MM.1S (cell line): ENCODE results near the gene PTPRN2.

Experiments
- DNase-seq: peaks from one replicate; pipeline ENCODE4 v3.0.0-alpha.2; 2015
- H2AFZ ChIP-seq: fragments of 300-600 bp; sonication (generic); 2 replicates; pipeline ENCODE4 v1.6.0; 2016; ENCODE audit warnings: antibody characterized with exemption, low read length
- H3F3A ChIP-seq: fragments of 300-600 bp; sonication (generic); 2 replicates; pipeline ENCODE4 v1.6.1; 2016; ENCODE audit warnings: mild to moderate bottlenecking, antibody characterized with exemption, low read length, moderate library complexity, mixed read lengths; ENCODE audit not compliant: insufficient read depth
- H3K27ac ChIP-seq: fragments of 300-600 bp; sonication (generic); 2 replicates; pipeline ENCODE4 v1.5.1; 2016; ENCODE audit warnings: mild to moderate bottlenecking, low read length
- H3K27me3 ChIP-seq: fragments of 300-600 bp; sonication (generic); replicated peaks from 2 replicates; pipeline ENCODE4 v1.6.0; 2016; ENCODE audit warnings: low read length; ENCODE audit not compliant: insufficient read depth
- H3K36me3 ChIP-seq: fragments of 300-600 bp; sonication (generic); replicated peaks from 2 replicates; pipeline ENCODE4 v1.6.1; 2016; ENCODE audit warnings: mild to moderate bottlenecking, low read length, mixed read lengths; ENCODE audit not compliant: insufficient read depth
- H3K4me1 ChIP-seq: fragments of 300-600 bp; sonication (generic); 2 replicates; pipeline ENCODE4 v1.6.1; 2016; ENCODE audit warnings: low read length, mixed read lengths
- H3K4me2 ChIP-seq: fragments of 300-600 bp; sonication (generic); 2 replicates; pipeline ENCODE4 v1.6.0; 2016; ENCODE audit warnings: low read depth, low read length
- H3K4me3 ChIP-seq: fragments of 300-600 bp; sonication (generic); 2 replicates; pipeline ENCODE4 v1.5.1; 2016; ENCODE audit warnings: low read length, mixed read lengths
- H3K79me2 ChIP-seq: fragments of 300-600 bp; sonication (generic); 2 replicates; pipeline ENCODE4 v1.6.1; 2016; ENCODE audit warnings: mixed run types, low read length, mixed read lengths
- H3K9ac ChIP-seq: fragments of 300-600 bp; sonication (generic); 2 replicates; pipeline ENCODE4 v1.6.1; 2016; ENCODE audit warnings: low read length, mixed read lengths
- H3K9me2 ChIP-seq: fragments of 300-600 bp; sonication (generic); replicated peaks from 2 replicates; pipeline ENCODE4 v1.6.1; 2016; ENCODE audit warnings: mild to moderate bottlenecking, low read length, mixed read lengths; ENCODE audit not compliant: insufficient read depth
- H3K9me3 ChIP-seq: fragments of 300-600 bp; sonication (generic); replicated peaks from 2 replicates; pipeline ENCODE4 v1.6.1; 2016; ENCODE audit warnings: mild to moderate bottlenecking, low read length, mixed read lengths; ENCODE audit not compliant: insufficient read depth
- H4K20me1 ChIP-seq: fragments of 300-600 bp; sonication (generic); 2 replicates; pipeline ENCODE4 v1.6.1; 2016; ENCODE audit warnings: mild to moderate bottlenecking, low read length, moderate library complexity, mixed read lengths; ENCODE audit not compliant: insufficient read depth
- EZH2 ChIP-seq: fragments of 300-600 bp; sonication (generic); optimal IDR thresholded peaks from 2 replicates; pipeline ENCODE3; 2017; ENCODE audit warnings: low read depth, mild to moderate bottlenecking, antibody characterized with exemption, low read length, mixed read lengths
- EZH2phosphoT487 ChIP-seq: fragments of 300-600 bp; sonication (generic); IDR thresholded peaks from 2 replicates; pipeline ENCODE4 v1.6.1; 2018; ENCODE audit warnings: antibody characterized with exemption, low read length
- TF ChIP-seq, protein P1 (sequence below): fragments of 300-600 bp; sonication (generic); IDR thresholded peaks from 2 replicates; pipeline ENCODE4 v1.5.1; 2016; ENCODE audit warnings: antibody characterized with exemption, low read length, mixed read lengths

PTPRN2 gene

DNA sequence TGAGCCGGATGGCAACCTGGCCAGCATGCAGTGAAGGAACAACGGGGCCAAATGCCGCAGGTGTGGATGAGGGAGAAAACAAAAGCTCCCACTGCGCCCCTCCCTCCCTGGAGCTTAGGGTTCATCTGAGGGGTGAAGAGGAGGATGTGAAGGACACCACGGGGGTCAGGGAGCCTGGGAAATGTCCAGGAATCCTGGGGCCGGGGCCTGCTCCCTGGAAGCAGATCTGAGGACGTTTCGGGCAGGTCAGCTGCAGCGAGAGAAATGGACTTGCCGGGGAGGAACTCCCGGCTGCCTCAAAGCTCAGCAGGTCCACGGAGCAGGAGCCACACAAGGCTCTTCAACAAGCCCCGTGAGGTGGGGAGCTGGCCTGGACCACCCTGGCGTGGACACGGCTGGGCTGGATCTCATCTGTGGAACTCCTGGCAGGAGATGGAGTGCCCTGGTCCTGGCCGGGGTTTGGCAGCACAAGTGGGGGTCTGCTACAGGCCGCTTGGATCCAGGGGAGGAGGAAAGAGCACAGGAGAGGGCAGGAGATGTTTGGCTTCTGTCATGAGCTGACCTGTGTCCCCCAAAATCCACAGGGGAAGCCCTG lies 585.0 kb downstream of the PTPRN2 start:
- TF ChIP-seq EZH2 (no peak), EZH2phosphoT487 (no peak)
- TF ChIP-seq, protein P1, sequence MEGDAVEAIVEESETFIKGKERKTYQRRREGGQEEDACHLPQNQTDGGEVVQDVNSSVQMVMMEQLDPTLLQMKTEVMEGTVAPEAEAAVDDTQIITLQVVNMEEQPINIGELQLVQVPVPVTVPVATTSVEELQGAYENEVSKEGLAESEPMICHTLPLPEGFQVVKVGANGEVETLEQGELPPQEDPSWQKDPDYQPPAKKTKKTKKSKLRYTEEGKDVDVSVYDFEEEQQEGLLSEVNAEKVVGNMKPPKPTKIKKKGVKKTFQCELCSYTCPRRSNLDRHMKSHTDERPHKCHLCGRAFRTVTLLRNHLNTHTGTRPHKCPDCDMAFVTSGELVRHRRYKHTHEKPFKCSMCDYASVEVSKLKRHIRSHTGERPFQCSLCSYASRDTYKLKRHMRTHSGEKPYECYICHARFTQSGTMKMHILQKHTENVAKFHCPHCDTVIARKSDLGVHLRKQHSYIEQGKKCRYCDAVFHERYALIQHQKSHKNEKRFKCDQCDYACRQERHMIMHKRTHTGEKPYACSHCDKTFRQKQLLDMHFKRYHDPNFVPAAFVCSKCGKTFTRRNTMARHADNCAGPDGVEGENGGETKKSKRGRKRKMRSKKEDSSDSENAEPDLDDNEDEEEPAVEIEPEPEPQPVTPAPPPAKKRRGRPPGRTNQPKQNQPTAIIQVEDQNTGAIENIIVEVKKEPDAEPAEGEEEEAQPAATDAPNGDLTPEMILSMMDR: no peak
- Histone ChIP-seq H3K79me2 (no peaks in the 10 kb centered on the region), H3K4me3 (no peak overlapping the region), H3F3A (peaks cover 28% of the 10 kb centered on the region), H3K27me3 (no peaks in the 10 kb centered on the region), H3K9me2 (no peaks in the 10 kb centered on the region), H3K9me3 (no peaks in the 10 kb centered on the region), H3K36me3 (no peaks in the 10 kb centered on the region), H3K4me1 (peaks cover 40% of the 10 kb centered on the region), H3K4me2 (no peak overlapping the region), H3K9ac (no peak overlapping the region), H2AFZ (no peak overlapping the region), H3K27ac (no peak overlapping the region), H4K20me1 (no peaks in the 10 kb centered on the region)
- DNase-seq: no peak

DNA sequence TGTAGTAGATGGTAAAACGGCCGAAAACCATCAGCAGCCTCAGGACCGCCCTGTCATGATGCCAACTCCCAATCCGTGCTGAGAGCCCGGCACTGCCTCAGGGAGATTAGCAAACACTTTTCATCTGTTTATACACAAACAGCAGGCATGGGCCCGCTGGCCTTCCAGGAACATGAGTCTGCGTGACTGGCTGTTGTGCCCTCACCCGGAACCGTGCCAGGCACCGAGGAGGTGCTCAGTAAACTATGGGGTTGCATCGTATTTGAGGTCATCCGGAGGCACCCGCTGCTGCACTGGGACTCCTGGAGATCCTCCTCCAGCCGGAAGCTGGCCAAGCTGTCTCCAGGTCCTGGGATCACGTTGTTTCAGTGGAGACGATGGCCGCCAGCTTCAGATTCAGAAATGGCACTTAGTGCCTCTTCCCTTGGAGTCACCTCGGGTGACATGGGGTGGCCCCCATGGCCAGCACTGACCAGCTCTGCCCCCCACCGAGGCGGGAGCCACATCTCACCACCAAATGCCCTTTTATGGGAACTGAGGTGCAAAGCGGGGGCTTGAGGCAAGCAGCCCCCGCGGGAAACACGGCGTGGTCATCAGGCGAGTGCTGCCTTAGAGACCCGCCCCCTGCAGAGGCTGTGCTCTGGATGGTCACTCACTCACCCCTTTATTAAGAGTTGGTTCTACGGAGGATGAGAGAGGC lies 585.9 kb downstream of the PTPRN2 start:
- H3K27ac ChIP-seq: no peak overlapping the region
- peaks cover 40% of the 10 kb centered on the region for H3K4me1 ChIP-seq
- no peaks in the 10 kb centered on the region for H3K27me3 ChIP-seq

DNA sequence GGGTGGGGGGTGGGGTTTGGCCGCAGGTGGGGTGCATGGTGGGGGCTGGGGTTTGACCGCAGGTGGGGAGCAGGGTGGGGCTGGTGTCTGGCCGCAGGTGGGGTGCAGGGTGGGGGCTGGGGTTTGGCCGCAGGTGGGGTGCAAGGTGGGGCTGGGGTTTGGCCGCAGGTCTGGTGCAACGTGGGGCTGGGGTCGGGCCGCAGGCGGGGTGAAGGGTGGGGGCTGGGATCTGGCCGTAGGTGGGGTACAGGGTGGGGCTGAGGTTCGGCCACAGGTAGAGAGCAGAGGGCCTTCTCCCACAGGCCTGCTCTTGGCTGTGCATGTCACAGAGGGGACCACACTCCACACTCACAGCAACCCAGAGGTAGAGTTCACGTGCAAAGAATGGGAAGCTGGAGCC lies 586.6 kb downstream of the PTPRN2 start:
- Histone ChIP-seq H3K79me2 (no peaks in the 10 kb centered on the region), H3K4me3 (no peak overlapping the region), H3F3A (peaks cover 27% of the 10 kb centered on the region), H3K4me2 (no peak overlapping the region), H3K36me3 (no peaks in the 10 kb centered on the region), H3K27me3 (no peaks in the 10 kb centered on the region), H3K4me1 (peaks cover 33% of the 10 kb centered on the region), H4K20me1 (no peaks in the 10 kb centered on the region), H3K9me3 (no peaks in the 10 kb centered on the region), H2AFZ (no peak overlapping the region), H3K9ac (no peak overlapping the region), H3K9me2 (no peaks in the 10 kb centered on the region), H3K27ac (no peak overlapping the region)
- no peak for DNase-seq
- no peak for TF ChIP-seq EZH2phosphoT487
- TF ChIP-seq, protein P1: no peak
- no peak for TF ChIP-seq EZH2

More for the DNA sequence above, 585.9 kb downstream of the PTPRN2 start:
- TF ChIP-seq, protein P1: no peak
- TF ChIP-seq EZH2 (no peak), EZH2phosphoT487 (no peak)
- H3F3A ChIP-seq: peaks cover 28% of the 10 kb centered on the region
- DNase-seq: no peak
- H3K4me3 ChIP-seq: no peak overlapping the region
- no peaks in the 10 kb centered on the region for H4K20me1 ChIP-seq
- no peaks in the 10 kb centered on the region for H3K79me2 ChIP-seq
- H3K9me2 ChIP-seq: no peaks in the 10 kb centered on the region
- H3K9ac ChIP-seq: no peak overlapping the region
- no peak overlapping the region for H2AFZ ChIP-seq
- H3K36me3 ChIP-seq: no peaks in the 10 kb centered on the region
- no peak overlapping the region for H3K4me2 ChIP-seq
- H3K9me3 ChIP-seq: no peaks in the 10 kb centered on the region
